ENCODE results near the gene NPW. TPM values are rescaled to one million over a fixed set of nuclear protein-coding genes. Genes with fewer than 3 reads are reported as not detected.

NPW gene
- total and polyA plus RNA-seq, 9 of the 15 experiments (the other 6 are each of a cell fraction or from before 2014, with no cell fraction given): 0.14 to 4.0 (median 2.6) TPM; not detected in 4

- peak; percentile 93; the same call in 1 of the 2 replicates for TF ChIP-seq ATF6 (CRISPR knock-in tag; IDR thresholded peaks at IDR 0.05)
- TF ChIP-seq GTF2A2 (tag; IDR thresholded peaks at IDR 0.05): no peak
- no peak for TF ChIP-seq ZBTB5 (IDR thresholded peaks at IDR 0.05)
- TF ChIP-seq NR1H2 (CRISPR knock-in tag; IDR thresholded peaks at IDR 0.05): peak; percentile 50; the same call in 1 of the 2 replicates
- TF ChIP-seq TAF7 (tag; IDR thresholded peaks at IDR 0.05): no peak; the same call in 1 of the 2 replicates
- TF ChIP-seq AFF1 (IDR thresholded peaks at IDR 0.05; ENCODE audit: low read depth in 1 of 2, partially characterized antibody in 2 of 2): peak in 1 of 2 experiments; percentile 45
- no peak for TF ChIP-seq ARID3B (CRISPR knock-in tag; IDR thresholded peaks at IDR 0.05; ENCODE audit: borderline replicate concordance)
- TF ChIP-seq DEAF1 (CRISPR knock-in tag; IDR thresholded peaks at IDR 0.05): no peak
- peak; percentile 72; the same call in 1 of the 2 replicates for TF ChIP-seq ZZZ3 (IDR thresholded peaks at IDR 0.05)
- no peak for TF ChIP-seq FOXO4 (CRISPR knock-in tag; IDR thresholded peaks at IDR 0.05)
- TF ChIP-seq RAD51 (IDR thresholded peaks at IDR 0.05; ENCODE audit: borderline replicate concordance, low read depth): 0 out of 2 replicates have a peak, but pooled peaks have one; percentile 13
- TF ChIP-seq ARNT (IDR thresholded peaks at IDR 0.05): peak; percentile 21 to 71; a peak in 1 of 4 replicates
- peak; percentile 99 for TF ChIP-seq EP400 (IDR thresholded peaks at IDR 0.05)
These were observed 9.6 kb upstream of the NPW start, which contains the start of gene ZNF598 (continued) for GRCh38 chr16:2009791-2010510.

Data from K562 (cell line).